Measurements from ENCODE around the gene DNAH3. TPM values are rescaled to one million over a fixed set of nuclear protein-coding genes. Genes with fewer than 3 reads are reported as not detected.

Gene DNAH3
- total RNA-seq, 1 experiment from 2014 or later, result 0.24 TPM

DNA sequence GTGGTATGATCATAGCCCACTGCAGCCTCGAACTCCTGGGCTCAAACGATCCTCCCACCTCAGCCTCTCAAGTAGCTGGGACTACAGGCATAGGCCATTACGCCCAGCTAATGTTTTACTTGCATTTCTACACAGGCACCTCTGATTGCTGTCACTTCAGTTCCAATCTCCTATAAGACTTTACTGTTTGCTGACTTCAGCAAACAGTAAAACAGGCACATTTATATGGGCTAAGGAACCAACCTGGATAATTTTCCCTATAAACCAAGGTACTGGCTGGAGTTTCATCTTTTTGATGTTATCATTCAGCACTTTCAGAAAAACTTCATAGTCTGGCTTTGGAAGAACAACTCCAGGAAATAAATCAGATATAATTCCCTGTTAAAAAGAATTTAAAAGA, 114.2 kb downstream of the DNAH3 start:
- H3K27ac ChIP-seq (ENCODE audit: insufficient read length, low read depth, low read length), result no peak overlapping the region

More for the DNA sequence above, 114.2 kb downstream of the DNAH3 start:
- H3K79me1 ChIP-seq (ENCODE audit: insufficient read depth, low read depth, low read length, poor library complexity, severe bottlenecking), result no peaks in the 10 kb centered on the region
- H3K27me3 ChIP-seq (ENCODE audit: insufficient read depth, low read length), result no peaks in the 10 kb centered on the region
- H3K23me2 ChIP-seq (ENCODE audit: insufficient read length, low read depth, low read length, poor library complexity, severe bottlenecking), result no peaks in the 10 kb centered on the region
- H4K8ac ChIP-seq (replicated peaks; ENCODE audit: insufficient read length, low read depth, low read length), result no peak overlapping the region
- no peak overlapping the region for H2BK120ac ChIP-seq (ENCODE audit: low read depth, low read length, poor library complexity, severe bottlenecking)
- no peak overlapping the region for H2BK5ac ChIP-seq (ENCODE audit: insufficient read length, low read length)
- no peak overlapping the region for H3K23ac ChIP-seq (ENCODE audit: insufficient read length, low read depth, low read length)
- Mint-ChIP-seq H3K36me3 (ENCODE audit: insufficient read depth in 1 of 3, low read depth in 3 of 3) (no peaks in the 10 kb centered on the region), H3K27me3 (ENCODE audit: low read depth) (no peaks in the 10 kb centered on the region), H3K4me3 (no peak overlapping the region), H3K4me1 (peaks cover 7 to 8% of the 10 kb centered on the region in 2 experiments), H3K27ac (no peak overlapping the region), H3K9me3 (no peaks in the 10 kb centered on the region; a peak in 1 of 5 replicates)
- no peak for DNase-seq
- H4K20me1 ChIP-seq (ENCODE audit: control insufficient read depth, insufficient read depth, insufficient read length), result no peaks in the 10 kb centered on the region
- no peak overlapping the region for H3K18ac ChIP-seq (ENCODE audit: insufficient read length, low read depth, low read length)
- H3K56ac ChIP-seq (ENCODE audit: insufficient read length, low read depth, low read length), result no peak overlapping the region
- H3K4ac ChIP-seq (ENCODE audit: low read depth, low read length), result no peak overlapping the region
- no peaks in the 10 kb centered on the region for H3K9me3 ChIP-seq (ENCODE audit: control insufficient read depth, low read depth, low read length)
- H2BK12ac ChIP-seq (ENCODE audit: insufficient read length, low read depth, low read length), result no peak overlapping the region
- H3K4me2 ChIP-seq (ENCODE audit: insufficient read depth, insufficient read length, low read length), result no peak overlapping the region
- H3K14ac ChIP-seq (ENCODE audit: insufficient read depth, low read length), result no peak overlapping the region
- H2BK15ac ChIP-seq (ENCODE audit: low read depth, low read length), result no peak overlapping the region
- TF ChIP-seq, protein P1, sequence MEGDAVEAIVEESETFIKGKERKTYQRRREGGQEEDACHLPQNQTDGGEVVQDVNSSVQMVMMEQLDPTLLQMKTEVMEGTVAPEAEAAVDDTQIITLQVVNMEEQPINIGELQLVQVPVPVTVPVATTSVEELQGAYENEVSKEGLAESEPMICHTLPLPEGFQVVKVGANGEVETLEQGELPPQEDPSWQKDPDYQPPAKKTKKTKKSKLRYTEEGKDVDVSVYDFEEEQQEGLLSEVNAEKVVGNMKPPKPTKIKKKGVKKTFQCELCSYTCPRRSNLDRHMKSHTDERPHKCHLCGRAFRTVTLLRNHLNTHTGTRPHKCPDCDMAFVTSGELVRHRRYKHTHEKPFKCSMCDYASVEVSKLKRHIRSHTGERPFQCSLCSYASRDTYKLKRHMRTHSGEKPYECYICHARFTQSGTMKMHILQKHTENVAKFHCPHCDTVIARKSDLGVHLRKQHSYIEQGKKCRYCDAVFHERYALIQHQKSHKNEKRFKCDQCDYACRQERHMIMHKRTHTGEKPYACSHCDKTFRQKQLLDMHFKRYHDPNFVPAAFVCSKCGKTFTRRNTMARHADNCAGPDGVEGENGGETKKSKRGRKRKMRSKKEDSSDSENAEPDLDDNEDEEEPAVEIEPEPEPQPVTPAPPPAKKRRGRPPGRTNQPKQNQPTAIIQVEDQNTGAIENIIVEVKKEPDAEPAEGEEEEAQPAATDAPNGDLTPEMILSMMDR (conservative IDR thresholded peaks at IDR 0.05), result no peak
- no peak overlapping the region for H4K91ac ChIP-seq (ENCODE audit: insufficient read length, low read depth, low read length)
- no peak overlapping the region for H2AFZ ChIP-seq (ENCODE audit: low read length)
- H3T11ph ChIP-seq (ENCODE audit: low read length), result no peak overlapping the region
- H4K5ac ChIP-seq (ENCODE audit: insufficient read length, low read depth, low read length), result no peak overlapping the region
- H3K9ac ChIP-seq (ENCODE audit: extremely low read depth, insufficient read length, low read length), result no peak overlapping the region
- H2BK20ac ChIP-seq (ENCODE audit: low read depth, low read length, poor library complexity, severe bottlenecking), result no peak overlapping the region
- no peaks in the 10 kb centered on the region for H3K4me1 ChIP-seq (ENCODE audit: insufficient read depth, low read length)
- WGBS (ENCODE audit: extremely low coverage, insufficient read length, low lambda C conversion rate), result no CpG with 5 or more reads among the region's 3 CpGs
- H3K79me2 ChIP-seq (ENCODE audit: insufficient read depth, low read length), result no peaks in the 10 kb centered on the region
- H2AK5ac ChIP-seq (ENCODE audit: insufficient read length, low read length), result no peak overlapping the region

All from H9 (cell line).